GM23338 (cell line): ENCODE data around the gene EVI2B. TPM values are rescaled to one million over a fixed set of nuclear protein-coding genes. Genes with fewer than 3 reads are reported as not detected.

Source experiments
- ATAC-seq: fragments of 200-7000 bp; cut with Tn5 transposase; 3 replicates; pipeline ENCODE4 v1.9.1; 2020
- DNase-seq: peaks from one replicate; pipeline ENCODE4 v3.0.0-alpha.2; 2015; ENCODE audit warnings: low spot score
- H2AFZ ChIP-seq: fragments of 200-600 bp; sonication (generic); 2 replicates; pipeline ENCODE4 v1.8.0; 2016; ENCODE audit warnings: antibody characterized with exemption, mild to moderate bottlenecking, moderate library complexity
- H3F3A ChIP-seq: fragments of 200-600 bp; sonication (generic); replicated peaks from 2 replicates; pipeline ENCODE4 v1.8.0; 2017; ENCODE audit warnings: antibody characterized with exemption, mixed run types, low read depth
- H3K27ac ChIP-seq: fragments of 200-600 bp; sonication (generic); 2 replicates; pipeline ENCODE4 v1.6.1; 2016; ENCODE audit warnings: low read depth
- H3K27me3 ChIP-seq: fragments of 200-600 bp; sonication (generic); 2 replicates; pipeline ENCODE4 v1.8.0; 2016; ENCODE audit warnings: mild to moderate bottlenecking, mixed run types, moderate library complexity; ENCODE audit not compliant: insufficient read depth
- H3K36me3 ChIP-seq: fragments of 200-600 bp; sonication (generic); 2 replicates; pipeline ENCODE4 v1.8.0; 2016; ENCODE audit warnings: mild to moderate bottlenecking; ENCODE audit not compliant: insufficient read depth
- H3K4me1 ChIP-seq: fragments of 200-600 bp; sonication (generic); 2 replicates; pipeline ENCODE4 v1.8.0; 2016; ENCODE audit warnings: mild to moderate bottlenecking, moderate library complexity; ENCODE audit not compliant: insufficient read depth
- H3K4me2 ChIP-seq: fragments of 200-600 bp; sonication (generic); 2 replicates; pipeline ENCODE4 v1.7.1; 2017; ENCODE audit warnings: mixed run types
- H3K4me3 ChIP-seq: fragments of 200-600 bp; sonication (generic); 2 replicates; pipeline ENCODE4 v1.6.1; 2016; ENCODE audit warnings: mixed run types
- H3K79me2 ChIP-seq: fragments of 200-600 bp; sonication (generic); replicated peaks from 2 replicates; pipeline ENCODE4 v1.8.0; 2017; ENCODE audit warnings: mild to moderate bottlenecking; ENCODE audit not compliant: insufficient read depth
- H3K9me2 ChIP-seq: fragments of 200-600 bp; sonication (generic); 2 replicates; pipeline ENCODE4 v1.8.0; 2017; ENCODE audit not compliant: insufficient read depth
- H4K20me1 ChIP-seq: fragments of 200-600 bp; sonication (generic); replicated peaks from 2 replicates; pipeline ENCODE4 v1.8.0; 2017; ENCODE audit warnings: mild to moderate bottlenecking; ENCODE audit not compliant: insufficient read depth
- H3K27ac Mint-ChIP-seq: 2 replicates; pipeline ENCODE4 v1.8.0; 2020; ENCODE audit warnings: inconsistent platforms, mild to moderate bottlenecking, moderate library complexity, mixed read lengths
- H3K27me3 Mint-ChIP-seq: 3 replicates; pipeline ENCODE4 v1.8.0; 2022; ENCODE audit warnings: low read depth, mild to moderate bottlenecking, moderate library complexity, mixed read lengths, inconsistent platforms; ENCODE audit not compliant: insufficient read depth, poor library complexity
- H3K36me3 Mint-ChIP-seq: 3 replicates; pipeline ENCODE4 v1.8.0; 2021; ENCODE audit warnings: low read depth, mild to moderate bottlenecking, inconsistent platforms, moderate library complexity, mixed read lengths
- H3K4me1 Mint-ChIP-seq: 3 replicates; pipeline ENCODE4 v1.8.0; 2020; ENCODE audit warnings: mild to moderate bottlenecking, inconsistent platforms, mixed read lengths
- H3K4me3 Mint-ChIP-seq: 3 replicates; pipeline ENCODE4 v1.8.0; 2021; ENCODE audit warnings: moderate library complexity, mild to moderate bottlenecking, inconsistent platforms, mixed read lengths
- H3K9me3 Mint-ChIP-seq: 3 replicates; pipeline ENCODE4 v1.8.0; 2020; ENCODE audit warnings: moderate library complexity, mild to moderate bottlenecking, inconsistent platforms, mixed read lengths
- CREB1 ChIP-seq: fragments of 250-450 bp; sonication (Bioruptor Pico); IDR thresholded peaks from 2 replicates; pipeline ENCODE4 v1.5.0; 2020; ENCODE audit warnings: low read depth, mild to moderate bottlenecking, moderate library complexity
- NANOG ChIP-seq: IDR thresholded peaks from 2 replicates; pipeline ENCODE4 v1.6.1; 2016; ENCODE audit warnings: antibody characterized with exemption, borderline replicate concordance
- ZNF114 ChIP-seq: fragments of 250-450 bp; sonication (Bioruptor Pico); IDR thresholded peaks from 2 replicates; pipeline ENCODE4 v1.5.0; 2020; ENCODE audit warnings: mild to moderate bottlenecking, moderate library complexity
- ZNF331 ChIP-seq: fragments of 250-450 bp; sonication (Bioruptor Pico); IDR thresholded peaks from 2 replicates; pipeline ENCODE4 v1.5.0; 2020; ENCODE audit warnings: low read depth, mild to moderate bottlenecking, moderate library complexity
- ZNF462 ChIP-seq: fragments of 250-450 bp; sonication (Bioruptor Pico); IDR thresholded peaks from 2 replicates; pipeline ENCODE4 v1.5.0; 2020; ENCODE audit warnings: mild to moderate bottlenecking, moderate library complexity
- polyA plus RNA-seq: library from polyadenylated mRNA; unstranded; fragments of >200 nt; fragmentation: Nextera tagmentation; extraction: Ambion mirVana; gene quantifications from 2 replicates; pipeline ENCODE4 v1.2.1, GENCODE V29; 2016
- total RNA-seq: library from RNA; depleted of rRNA; stranded (reverse); fragments of >200 nt; shearing (Covaris generic); gene quantifications from 2 replicates; pipeline ENCODE4 v1.2.3, GENCODE V29; 2014
- TF ChIP-seq, protein P1 (sequence below): IDR thresholded peaks from 2 replicates; pipeline ENCODE4 v1.6.1; 2016; ENCODE audit warnings: antibody characterized with exemption
- TF ChIP-seq, protein P2 (sequence below): IDR thresholded peaks from one replicate; pipeline ENCODE4 v1.6.1; 2018; ENCODE audit warnings: antibody characterized with exemption; ENCODE audit not compliant: unreplicated experiment
- TF ChIP-seq, protein P3 (sequence below), 2 experiments: fragments of 200-600 bp in 1 of 2; sonication (generic) in 1 of 2; conservative IDR thresholded peaks; 2 replicates each; pipeline versions ENCODE4 v1.5.1 to v1.6.1; 2016 to 2017; ENCODE audit warnings: antibody characterized with exemption in 2 of 2, low read depth in 2 of 2, mild to moderate bottlenecking in 2 of 2, moderate library complexity in 1 of 2

The EVI2B gene
- total and polyA plus RNA-seq, 2 experiments from 2014 or later = 0.18 TPM; not detected in 1

DNA sequence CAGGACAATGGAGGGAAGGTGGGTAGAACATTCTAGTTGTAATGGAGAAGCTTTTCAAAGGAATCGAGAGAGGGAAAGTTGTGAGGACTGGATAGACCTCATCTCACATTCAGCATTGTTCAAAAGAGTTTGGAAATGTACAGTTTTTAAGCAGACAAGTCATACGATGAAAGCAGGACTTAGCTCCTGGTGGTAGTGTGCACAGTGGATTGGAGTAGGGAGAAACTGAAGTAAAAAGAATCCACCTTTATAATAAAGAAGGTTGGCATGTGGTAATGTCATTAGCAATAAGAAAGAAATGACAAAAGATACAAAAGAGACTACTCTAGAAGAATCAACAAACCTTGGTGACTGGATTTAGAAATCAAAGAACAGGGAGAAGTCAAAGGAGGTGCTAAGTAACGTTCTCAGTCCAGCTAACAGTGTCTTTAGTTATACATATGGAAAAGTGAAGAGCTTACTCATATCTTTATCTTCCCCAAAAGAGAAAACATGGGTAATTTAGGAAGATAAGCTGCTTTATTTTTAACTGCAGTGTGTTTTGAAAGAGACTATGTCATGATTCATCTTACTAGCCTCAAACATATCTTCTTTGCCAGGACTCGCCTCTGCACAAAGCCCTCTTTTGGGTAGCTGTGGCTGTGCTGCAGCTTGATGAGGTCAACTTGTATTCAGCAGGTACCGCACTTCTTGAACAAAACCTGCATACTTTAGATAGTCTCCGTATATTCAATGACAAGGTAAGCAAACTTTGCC, 26.2 kb upstream of the EVI2B start:
- Histone ChIP-seq H3K27me3 (no peaks in the 10 kb centered on the region), H3F3A (no peaks in the 10 kb centered on the region), H3K27ac (no peak overlapping the region), H3K36me3 (no peaks in the 10 kb centered on the region), H4K20me1 (no peaks in the 10 kb centered on the region), H3K9me2 (no peaks in the 10 kb centered on the region), H3K4me3 (no peak overlapping the region), H3K4me1 (no peaks in the 10 kb centered on the region), H3K4me2 (no peak overlapping the region), H3K79me2 (no peaks in the 10 kb centered on the region), H2AFZ (no peak overlapping the region)
- ATAC-seq (no peak), DNase-seq (no peak)
- Mint-ChIP-seq H3K27ac (no peak overlapping the region; the same call in 1 of the 2 replicates), H3K27me3 (no peaks in the 10 kb centered on the region), H3K9me3 (no peaks in the 10 kb centered on the region), H3K36me3 (peaks cover 7% of the 10 kb centered on the region; the same call in 1 of the 3 replicates), H3K4me3 (no peak overlapping the region), H3K4me1 (peaks cover 8% of the 10 kb centered on the region)
- TF ChIP-seq, protein P1, sequence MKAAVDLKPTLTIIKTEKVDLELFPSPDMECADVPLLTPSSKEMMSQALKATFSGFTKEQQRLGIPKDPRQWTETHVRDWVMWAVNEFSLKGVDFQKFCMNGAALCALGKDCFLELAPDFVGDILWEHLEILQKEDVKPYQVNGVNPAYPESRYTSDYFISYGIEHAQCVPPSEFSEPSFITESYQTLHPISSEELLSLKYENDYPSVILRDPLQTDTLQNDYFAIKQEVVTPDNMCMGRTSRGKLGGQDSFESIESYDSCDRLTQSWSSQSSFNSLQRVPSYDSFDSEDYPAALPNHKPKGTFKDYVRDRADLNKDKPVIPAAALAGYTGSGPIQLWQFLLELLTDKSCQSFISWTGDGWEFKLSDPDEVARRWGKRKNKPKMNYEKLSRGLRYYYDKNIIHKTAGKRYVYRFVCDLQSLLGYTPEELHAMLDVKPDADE = no peak
- TF ChIP-seq, protein P2, sequence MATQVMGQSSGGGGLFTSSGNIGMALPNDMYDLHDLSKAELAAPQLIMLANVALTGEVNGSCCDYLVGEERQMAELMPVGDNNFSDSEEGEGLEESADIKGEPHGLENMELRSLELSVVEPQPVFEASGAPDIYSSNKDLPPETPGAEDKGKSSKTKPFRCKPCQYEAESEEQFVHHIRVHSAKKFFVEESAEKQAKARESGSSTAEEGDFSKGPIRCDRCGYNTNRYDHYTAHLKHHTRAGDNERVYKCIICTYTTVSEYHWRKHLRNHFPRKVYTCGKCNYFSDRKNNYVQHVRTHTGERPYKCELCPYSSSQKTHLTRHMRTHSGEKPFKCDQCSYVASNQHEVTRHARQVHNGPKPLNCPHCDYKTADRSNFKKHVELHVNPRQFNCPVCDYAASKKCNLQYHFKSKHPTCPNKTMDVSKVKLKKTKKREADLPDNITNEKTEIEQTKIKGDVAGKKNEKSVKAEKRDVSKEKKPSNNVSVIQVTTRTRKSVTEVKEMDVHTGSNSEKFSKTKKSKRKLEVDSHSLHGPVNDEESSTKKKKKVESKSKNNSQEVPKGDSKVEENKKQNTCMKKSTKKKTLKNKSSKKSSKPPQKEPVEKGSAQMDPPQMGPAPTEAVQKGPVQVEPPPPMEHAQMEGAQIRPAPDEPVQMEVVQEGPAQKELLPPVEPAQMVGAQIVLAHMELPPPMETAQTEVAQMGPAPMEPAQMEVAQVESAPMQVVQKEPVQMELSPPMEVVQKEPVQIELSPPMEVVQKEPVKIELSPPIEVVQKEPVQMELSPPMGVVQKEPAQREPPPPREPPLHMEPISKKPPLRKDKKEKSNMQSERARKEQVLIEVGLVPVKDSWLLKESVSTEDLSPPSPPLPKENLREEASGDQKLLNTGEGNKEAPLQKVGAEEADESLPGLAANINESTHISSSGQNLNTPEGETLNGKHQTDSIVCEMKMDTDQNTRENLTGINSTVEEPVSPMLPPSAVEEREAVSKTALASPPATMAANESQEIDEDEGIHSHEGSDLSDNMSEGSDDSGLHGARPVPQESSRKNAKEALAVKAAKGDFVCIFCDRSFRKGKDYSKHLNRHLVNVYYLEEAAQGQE = no peak
- TF ChIP-seq ZNF331 (CRISPR knock-in tag) = no peak
- TF ChIP-seq CREB1 (CRISPR knock-in tag) = no peak
- TF ChIP-seq, protein P3, sequence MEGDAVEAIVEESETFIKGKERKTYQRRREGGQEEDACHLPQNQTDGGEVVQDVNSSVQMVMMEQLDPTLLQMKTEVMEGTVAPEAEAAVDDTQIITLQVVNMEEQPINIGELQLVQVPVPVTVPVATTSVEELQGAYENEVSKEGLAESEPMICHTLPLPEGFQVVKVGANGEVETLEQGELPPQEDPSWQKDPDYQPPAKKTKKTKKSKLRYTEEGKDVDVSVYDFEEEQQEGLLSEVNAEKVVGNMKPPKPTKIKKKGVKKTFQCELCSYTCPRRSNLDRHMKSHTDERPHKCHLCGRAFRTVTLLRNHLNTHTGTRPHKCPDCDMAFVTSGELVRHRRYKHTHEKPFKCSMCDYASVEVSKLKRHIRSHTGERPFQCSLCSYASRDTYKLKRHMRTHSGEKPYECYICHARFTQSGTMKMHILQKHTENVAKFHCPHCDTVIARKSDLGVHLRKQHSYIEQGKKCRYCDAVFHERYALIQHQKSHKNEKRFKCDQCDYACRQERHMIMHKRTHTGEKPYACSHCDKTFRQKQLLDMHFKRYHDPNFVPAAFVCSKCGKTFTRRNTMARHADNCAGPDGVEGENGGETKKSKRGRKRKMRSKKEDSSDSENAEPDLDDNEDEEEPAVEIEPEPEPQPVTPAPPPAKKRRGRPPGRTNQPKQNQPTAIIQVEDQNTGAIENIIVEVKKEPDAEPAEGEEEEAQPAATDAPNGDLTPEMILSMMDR (conservative IDR thresholded peaks at IDR 0.05; ENCODE audit: low read depth in 2 of 2) = no peak
- no peak for TF ChIP-seq NANOG
- no peak for TF ChIP-seq ZNF114 (CRISPR knock-in tag)
- no peak for TF ChIP-seq ZNF462
